ENCODE data around the gene VAV1. TPM values are rescaled to one million over a fixed set of nuclear protein-coding genes. Genes with fewer than 3 reads are reported as not detected.
A peak's percentile ranks its signal among the peaks of the same experiment; 100 is the strongest.

Gene VAV1
- total and polyA plus RNA-seq, 2 donors (not counting 1 experiment from before 2014, with no cell fraction given), result 62.7 to 98.8 TPM

GRCh38 chr19:6735181-6735911 lies 37.2 kb upstream of the VAV1 start:
- H3K27ac Mint-ChIP-seq, result no peak overlapping the region
- Histone ChIP-seq H3K79me2 (ENCODE audit: control insufficient read depth, insufficient read depth, low read length) (peaks cover 14% of the 10 kb centered on the region), H2AFZ (ENCODE audit: insufficient read depth, low read depth, low read length, poor library complexity, severe bottlenecking) (no peak overlapping the region), H3K27me3 (replicated peaks in 1 of 4; ENCODE audit: control extremely low read depth in 1 of 4, control insufficient read depth in 3 of 4, insufficient read depth in 4 of 4, low read length in 3 of 4) (no peaks in the 10 kb centered on the region), H4K20me1 (ENCODE audit: control insufficient read depth, insufficient read depth, low read length, poor library complexity, severe bottlenecking) (no peaks in the 10 kb centered on the region), H3K9me3 (ENCODE audit: control extremely low read depth in 1 of 3, control insufficient read depth in 2 of 3, insufficient read depth in 1 of 3, low read length in 2 of 3) (no peaks in the 10 kb centered on the region), H3K36me3 (replicated peaks in 1 of 2; ENCODE audit: control extremely low read depth in 1 of 2, control insufficient read depth in 1 of 2, extremely low read depth in 1 of 2, insufficient read depth in 2 of 2, low read length in 1 of 2) (peaks cover 0 to 10% of the 10 kb centered on the region in 2 experiments), H3K9ac (ENCODE audit: low read length) (peak overlapping the region; percentile 88), H3K27ac (ENCODE audit: low read length in 2 of 2) (peak overlapping the region in 1 of 2 donors; percentile 98), H3K4me1 (ENCODE audit: control insufficient read depth in 2 of 2, insufficient read depth in 2 of 2, low read length in 2 of 2) (peaks cover 30 to 38% of the 10 kb centered on the region in 2 donors), H3K4me2 (replicated peaks; ENCODE audit: low read depth, low read length, poor library complexity, severe bottlenecking) (peak overlapping the region; percentile 95), H3K4me3 (ENCODE audit: control extremely low read depth in 1 of 5, extremely low read depth in 1 of 5, insufficient read depth in 1 of 5, low read depth in 2 of 5, low read length in 4 of 5) (no peak overlapping the region)
- H3K4me3 Mint-ChIP-seq, result peak overlapping the region; percentile 94
- no peak for ATAC-seq (ENCODE audit: low read depth)
- DNase-seq, result no peak
- TF ChIP-seq EZH2 (IDR thresholded peaks at IDR 0.05; ENCODE audit: borderline replicate concordance, insufficient read depth, low read depth, low read length, poor library complexity, severe bottlenecking) (no peak), CTCF (IDR thresholded peaks at IDR 0.05) (no peak)
- H3K4me1 Mint-ChIP-seq, result peaks cover 30% of the 10 kb centered on the region
- no peaks in the 10 kb centered on the region for H3K27me3 Mint-ChIP-seq
- ChIA-PET CTCF (interaction anchor here (0.6 to 5.3 kb wide), 14 partner anchors 9 to 674 kb away, joined by 3 to 118 read pairs (median 8); partner anchors contain the start of gene VAV1), POLR2A (interaction anchor here (0.7 to 1.4 kb wide), 3 partner anchors 13 to 246 kb away, joined by 3 to 4 read pairs (median 3); no protein-coding TSS in a partner anchor)
- 99% methylated on average over 6 of the region's 15 CpGs for WGBS (ENCODE audit: insufficient coverage)
- intact Hi-C loops (cut with micrococcal nuclease), result loop anchor here (5.0 kb wide), 3 partner anchors 143 to 198 kb away; partner anchors contain the start of gene CD70
- no peaks in the 10 kb centered on the region for H3K9me3 Mint-ChIP-seq (ENCODE audit: insufficient read depth)
